ENCODE measurements around the gene RNASEH1.
"Not testable (repeated sequence)": the region's sequence is repeated elsewhere in the genome, so short reads cannot be mapped to it uniquely, and the experiment has no call there.

Gene RNASEH1

GRCh38 chr2:3581367-3582262, 23.5 kb upstream of the RNASEH1 start:
- FAIRE-seq (no peak), DNase-seq (ENCODE audit: insufficient read length, low spot score) (no peak)
- TF ChIP-seq POLR2AphosphoS5 (IDR thresholded peaks at IDR 0.05; ENCODE audit: low read depth, low read length) (no peak), POLR2A (IDR thresholded peaks at IDR 0.05; ENCODE audit: low read depth, low read length) (peak; percentile 65; the same call in 1 of the 2 replicates), PAX5 (IDR thresholded peaks at IDR 0.05; ENCODE audit: insufficient read depth, low read length, severe bottlenecking) (no peak), SPI1 (IDR thresholded peaks at IDR 0.05; ENCODE audit: low read depth, low read length) (no peak), TAF1 (IDR thresholded peaks at IDR 0.05; ENCODE audit: low read depth, low read length) (no peak), POU2F2 (IDR thresholded peaks at IDR 0.05; ENCODE audit: low read depth, low read length) (peak; percentile 60; the same call in 1 of the 2 replicates)

GRCh38 chr2:3580449-3580848, 22.3 kb upstream of the RNASEH1 start:
- DNase-seq (ENCODE audit: insufficient read length, low spot score) = no peak
- no peak for TF ChIP-seq POU2F2 (IDR thresholded peaks at IDR 0.05; ENCODE audit: low read depth, low read length)
- TF ChIP-seq POLR2A (IDR thresholded peaks at IDR 0.05; ENCODE audit: low read depth, low read length) = no peak
- no peak for TF ChIP-seq TAF1 (IDR thresholded peaks at IDR 0.05; ENCODE audit: low read depth, low read length)
- no peak for TF ChIP-seq PAX5 (IDR thresholded peaks at IDR 0.05; ENCODE audit: insufficient read depth, low read length, severe bottlenecking)
- TF ChIP-seq SPI1 (IDR thresholded peaks at IDR 0.05; ENCODE audit: low read depth, low read length) = no peak
- no peak for TF ChIP-seq POLR2AphosphoS5 (IDR thresholded peaks at IDR 0.05; ENCODE audit: low read depth, low read length)
- no peak for FAIRE-seq

GRCh38 chr2:3578987-3579386, 20.9 kb upstream of the RNASEH1 start:
- FAIRE-seq (no peak), DNase-seq (ENCODE audit: insufficient read length, low spot score) (no peak)
- TF ChIP-seq PAX5 (IDR thresholded peaks at IDR 0.05; ENCODE audit: insufficient read depth, low read length, severe bottlenecking) (no peak), POU2F2 (IDR thresholded peaks at IDR 0.05; ENCODE audit: low read depth, low read length) (no peak), SPI1 (IDR thresholded peaks at IDR 0.05; ENCODE audit: low read depth, low read length) (no peak), POLR2AphosphoS5 (IDR thresholded peaks at IDR 0.05; ENCODE audit: low read depth, low read length) (no peak), TAF1 (IDR thresholded peaks at IDR 0.05; ENCODE audit: low read depth, low read length) (no peak), POLR2A (IDR thresholded peaks at IDR 0.05; ENCODE audit: low read depth, low read length) (no peak)

DNA sequence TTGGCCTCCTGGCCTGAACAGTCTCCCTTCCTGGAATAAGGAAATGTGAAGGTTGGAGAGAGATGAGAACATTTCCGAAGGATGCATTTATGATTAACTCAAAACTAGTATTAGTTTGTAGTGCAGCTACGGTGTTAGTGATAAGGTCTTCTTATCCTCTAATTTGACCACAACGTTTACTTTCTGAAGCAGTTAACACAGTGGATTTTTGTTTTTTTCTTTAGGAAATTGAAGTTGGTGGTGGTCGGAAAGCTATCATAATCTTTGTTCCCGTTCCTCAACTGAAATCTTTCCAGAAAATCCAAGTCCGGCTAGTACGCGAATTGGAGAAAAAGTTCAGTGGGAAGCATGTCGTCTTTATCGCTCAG, 18.1 kb upstream of the RNASEH1 start:
- FAIRE-seq = not testable (repeated sequence)

DNA sequence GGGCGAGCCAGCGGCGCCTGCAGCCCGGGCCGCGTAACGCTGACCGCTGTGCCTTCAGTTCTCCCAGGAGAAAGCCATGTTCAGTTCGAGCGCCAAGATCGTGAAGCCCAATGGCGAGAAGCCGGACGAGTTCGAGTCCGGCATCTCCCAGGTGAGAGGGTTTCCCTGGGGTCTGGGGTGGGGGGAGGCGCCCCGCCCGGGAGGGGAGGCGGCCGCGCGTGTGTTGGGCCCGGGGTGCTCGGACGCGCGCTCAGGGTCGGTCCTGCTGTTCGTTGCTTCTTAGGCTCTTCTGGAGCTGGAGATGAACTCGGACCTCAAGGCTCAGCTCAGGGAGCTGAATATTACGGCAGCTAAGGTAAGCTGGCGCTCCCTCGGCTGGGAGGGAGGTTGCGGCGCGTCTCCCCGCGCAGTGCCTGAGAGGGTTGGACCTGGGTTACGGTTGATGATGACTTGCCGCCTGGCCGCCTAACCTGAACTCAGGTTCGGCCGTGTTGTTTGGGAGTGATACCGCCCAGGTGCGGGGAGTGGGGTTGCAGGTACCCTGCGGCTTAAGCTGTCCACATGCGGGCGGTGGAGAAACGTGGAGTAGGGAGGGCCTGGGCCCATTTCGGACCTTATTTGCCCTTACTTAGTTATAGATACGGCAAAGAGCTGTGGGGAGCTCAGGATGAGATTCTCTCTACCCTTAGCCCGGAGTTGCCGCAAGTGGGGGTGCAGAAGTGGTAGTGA, 17.6 kb upstream of the RNASEH1 start:
- DNase-seq (ENCODE audit: insufficient read length, low spot score) (no peak), FAIRE-seq (peak; percentile 9)
- TF ChIP-seq TAF1 (IDR thresholded peaks at IDR 0.05; ENCODE audit: low read depth, low read length) (no peak), POU2F2 (IDR thresholded peaks at IDR 0.05; ENCODE audit: low read depth, low read length) (no peak), POLR2AphosphoS5 (IDR thresholded peaks at IDR 0.05; ENCODE audit: low read depth, low read length) (no peak), POLR2A (IDR thresholded peaks at IDR 0.05; ENCODE audit: low read depth, low read length) (no peak), SPI1 (IDR thresholded peaks at IDR 0.05; ENCODE audit: low read depth, low read length) (no peak), PAX5 (IDR thresholded peaks at IDR 0.05; ENCODE audit: insufficient read depth, low read length, severe bottlenecking) (no peak)

More for the DNA sequence above, 18.1 kb upstream of the RNASEH1 start:
- not testable (repeated sequence) for DNase-seq (ENCODE audit: insufficient read length, low spot score)

DNA sequence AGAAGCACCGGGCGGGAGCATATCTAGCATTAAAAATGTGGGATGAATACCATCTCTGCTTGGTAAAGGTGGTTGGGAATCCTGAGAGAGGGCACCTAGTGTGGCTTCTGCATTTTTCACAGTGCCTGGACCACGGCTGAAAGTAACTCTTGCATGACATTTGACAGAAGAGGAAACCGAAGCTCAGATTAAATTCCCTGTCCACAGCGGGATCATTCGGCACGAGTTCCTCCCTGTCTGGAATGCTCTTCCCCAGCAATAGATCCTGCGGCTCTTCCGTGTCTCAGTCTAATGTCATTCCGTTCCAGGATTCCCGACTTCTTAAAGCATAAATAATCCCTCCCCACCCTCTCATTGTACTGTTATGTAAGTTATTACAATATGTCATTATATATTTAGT, 16.0 kb upstream of the RNASEH1 start:
- FAIRE-seq (no peak), DNase-seq (ENCODE audit: insufficient read length, low spot score) (no peak)
- no peak for TF ChIP-seq TAF1 (IDR thresholded peaks at IDR 0.05; ENCODE audit: low read depth, low read length)
- no peak for TF ChIP-seq POLR2A (IDR thresholded peaks at IDR 0.05; ENCODE audit: low read depth, low read length)
- no peak for TF ChIP-seq SPI1 (IDR thresholded peaks at IDR 0.05; ENCODE audit: low read depth, low read length)
- TF ChIP-seq POU2F2 (IDR thresholded peaks at IDR 0.05; ENCODE audit: low read depth, low read length) = no peak

DNA sequence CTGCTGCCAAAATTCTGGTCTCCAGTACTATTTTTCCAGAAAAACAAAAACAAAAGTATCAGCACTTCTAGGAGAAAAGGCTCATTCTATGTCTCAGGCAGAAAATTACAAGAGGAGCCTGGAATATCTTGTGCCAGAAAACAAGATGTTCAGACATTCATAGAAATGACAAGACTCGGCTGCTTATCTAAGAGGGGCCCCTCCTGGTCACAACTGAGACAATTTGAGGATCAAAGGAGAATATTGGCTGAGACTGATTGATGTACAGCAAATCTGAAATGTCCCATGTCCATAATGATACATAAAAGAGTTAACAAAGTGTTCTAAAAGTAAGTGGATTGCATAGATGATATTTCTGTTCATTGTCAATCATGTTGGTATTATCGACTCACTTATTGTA, 14.5 kb upstream of the RNASEH1 start:
- no peak for FAIRE-seq
- DNase-seq (ENCODE audit: insufficient read length, low spot score) = no peak
- TF ChIP-seq POLR2AphosphoS5 (IDR thresholded peaks at IDR 0.05; ENCODE audit: low read depth, low read length) = no peak
- TF ChIP-seq POLR2A (IDR thresholded peaks at IDR 0.05; ENCODE audit: low read depth, low read length) = no peak
- TF ChIP-seq POU2F2 (IDR thresholded peaks at IDR 0.05; ENCODE audit: low read depth, low read length) = no peak
- TF ChIP-seq SPI1 (IDR thresholded peaks at IDR 0.05; ENCODE audit: low read depth, low read length) = no peak
- no peak for TF ChIP-seq TAF1 (IDR thresholded peaks at IDR 0.05; ENCODE audit: low read depth, low read length)
- no peak for TF ChIP-seq PAX5 (IDR thresholded peaks at IDR 0.05; ENCODE audit: insufficient read depth, low read length, severe bottlenecking)

DNA sequence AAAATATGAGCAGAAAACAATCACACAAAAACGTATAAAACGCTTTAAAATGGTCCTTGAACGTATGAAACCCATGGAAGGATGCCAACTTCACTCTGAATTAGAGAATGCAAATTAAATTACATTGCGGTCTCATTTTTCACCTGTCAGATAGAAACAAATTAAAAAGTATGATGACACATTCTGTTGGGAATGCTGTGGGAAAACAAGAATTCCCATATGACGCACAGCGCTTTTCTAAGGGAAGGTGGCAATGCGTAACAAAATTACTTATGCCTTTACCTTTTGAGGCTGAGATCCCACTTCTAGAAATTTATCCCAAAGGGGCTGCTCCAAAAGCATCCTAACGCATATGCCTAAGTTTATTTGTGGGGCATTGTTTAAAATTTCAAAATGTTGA, 13.2 kb upstream of the RNASEH1 start:
- no peak for DNase-seq (ENCODE audit: insufficient read length, low spot score)
- no peak for FAIRE-seq
- TF ChIP-seq POLR2A (IDR thresholded peaks at IDR 0.05; ENCODE audit: low read depth, low read length) = no peak
- no peak for TF ChIP-seq SPI1 (IDR thresholded peaks at IDR 0.05; ENCODE audit: low read depth, low read length)
- TF ChIP-seq POLR2AphosphoS5 (IDR thresholded peaks at IDR 0.05; ENCODE audit: low read depth, low read length) = no peak
- TF ChIP-seq TAF1 (IDR thresholded peaks at IDR 0.05; ENCODE audit: low read depth, low read length) = no peak

GRCh38 chr2:3569656-3570055, 11.5 kb upstream of the RNASEH1 start:
- not testable (repeated sequence) for FAIRE-seq; DNase-seq (ENCODE audit: insufficient read length, low spot score)

DNA sequence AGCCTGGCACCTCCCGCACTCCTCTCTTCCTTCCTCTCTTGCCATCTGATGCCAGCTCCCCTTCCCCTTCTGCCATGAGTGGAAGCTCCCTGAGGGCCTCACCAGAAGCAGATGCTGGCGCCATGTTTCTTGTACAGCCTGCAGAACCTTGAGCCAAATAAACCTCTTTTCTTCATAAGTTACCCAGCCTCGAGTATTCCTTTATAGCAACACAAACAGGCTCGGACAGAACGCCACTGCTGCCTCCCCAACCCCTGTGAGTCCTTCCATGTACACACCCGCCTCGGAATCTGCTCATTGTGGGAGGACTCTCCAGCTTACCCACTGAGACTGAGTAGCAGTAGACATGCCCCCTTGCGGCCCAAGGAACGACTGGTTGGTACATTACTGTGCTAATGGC, 8.7 kb upstream of the RNASEH1 start:
- DNase-seq (ENCODE audit: insufficient read length, low spot score) (no peak), FAIRE-seq (no peak)
- TF ChIP-seq SPI1 (IDR thresholded peaks at IDR 0.05; ENCODE audit: low read depth, low read length) (no peak), POLR2A (IDR thresholded peaks at IDR 0.05; ENCODE audit: low read depth, low read length) (no peak), POLR2AphosphoS5 (IDR thresholded peaks at IDR 0.05; ENCODE audit: low read depth, low read length) (no peak), PAX5 (IDR thresholded peaks at IDR 0.05; ENCODE audit: insufficient read depth, low read length, severe bottlenecking) (no peak), POU2F2 (IDR thresholded peaks at IDR 0.05; ENCODE audit: low read depth, low read length) (no peak), TAF1 (IDR thresholded peaks at IDR 0.05; ENCODE audit: low read depth, low read length) (no peak)

All from GM12891 (cell line).